Right renal pelvis (tissue), 4 donors: ENCODE measurements around the gene PIGT. TPM values are rescaled to one million over a fixed set of nuclear protein-coding genes. Genes with fewer than 3 reads are reported as not detected.

Source experiments
- DNase-seq, 4 donors: peaks; one replicate each; pipeline ENCODE4 v3.0.0-alpha.2; 2013; ENCODE audit warnings: low read depth in 4 of 4, low spot score in 3 of 4, missing footprints in 1 of 4
- polyA plus RNA-seq, 4 donors: library from polyadenylated mRNA; unstranded; fragments of 120-200 nt; gene quantifications; one replicate each; pipeline ENCODE4 v1.2.1, GENCODE V29; 2013; ENCODE audit not compliant: insufficient read length in 4 of 4

Gene PIGT
- polyA plus RNA-seq, 4 donors: 97.4 to 105 (median 103) TPM

GRCh38 chr20:45399018-45399417 lies 16.9 kb upstream of the PIGT start:
- DNase-seq: no peak

GRCh38 chr20:45400346-45401031 lies 15.5 kb upstream of the PIGT start:
- no peak for DNase-seq

DNA sequence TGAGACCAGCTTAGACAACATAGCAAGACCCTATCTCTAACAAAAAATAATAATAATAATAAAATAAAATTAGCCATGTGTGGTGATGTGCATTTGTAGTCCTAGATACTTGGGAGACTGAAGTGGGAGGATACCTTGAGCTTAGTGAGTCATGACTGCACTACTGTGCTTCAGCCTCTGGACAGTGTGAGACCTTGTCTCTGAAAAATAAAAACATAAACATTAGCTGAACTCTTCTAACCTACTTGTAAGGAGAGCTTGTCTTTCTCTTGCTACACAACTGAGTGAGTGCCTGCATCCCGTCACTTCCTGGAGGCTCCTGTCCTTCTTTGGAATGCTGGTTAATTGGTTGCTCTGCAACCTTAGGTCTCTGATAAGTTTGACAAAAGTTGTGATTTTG lies 13.0 kb upstream of the PIGT start:
- DNase-seq: no peak

- DNase-seq: no peak
Measured at GRCh38 chr20:45404438-45404837, 11.5 kb upstream of the PIGT start.

GRCh38 chr20:45405571-45406259 lies 10.2 kb upstream of the PIGT start:
- DNase-seq: peak in 1 of 4 donors; percentile 10

DNA sequence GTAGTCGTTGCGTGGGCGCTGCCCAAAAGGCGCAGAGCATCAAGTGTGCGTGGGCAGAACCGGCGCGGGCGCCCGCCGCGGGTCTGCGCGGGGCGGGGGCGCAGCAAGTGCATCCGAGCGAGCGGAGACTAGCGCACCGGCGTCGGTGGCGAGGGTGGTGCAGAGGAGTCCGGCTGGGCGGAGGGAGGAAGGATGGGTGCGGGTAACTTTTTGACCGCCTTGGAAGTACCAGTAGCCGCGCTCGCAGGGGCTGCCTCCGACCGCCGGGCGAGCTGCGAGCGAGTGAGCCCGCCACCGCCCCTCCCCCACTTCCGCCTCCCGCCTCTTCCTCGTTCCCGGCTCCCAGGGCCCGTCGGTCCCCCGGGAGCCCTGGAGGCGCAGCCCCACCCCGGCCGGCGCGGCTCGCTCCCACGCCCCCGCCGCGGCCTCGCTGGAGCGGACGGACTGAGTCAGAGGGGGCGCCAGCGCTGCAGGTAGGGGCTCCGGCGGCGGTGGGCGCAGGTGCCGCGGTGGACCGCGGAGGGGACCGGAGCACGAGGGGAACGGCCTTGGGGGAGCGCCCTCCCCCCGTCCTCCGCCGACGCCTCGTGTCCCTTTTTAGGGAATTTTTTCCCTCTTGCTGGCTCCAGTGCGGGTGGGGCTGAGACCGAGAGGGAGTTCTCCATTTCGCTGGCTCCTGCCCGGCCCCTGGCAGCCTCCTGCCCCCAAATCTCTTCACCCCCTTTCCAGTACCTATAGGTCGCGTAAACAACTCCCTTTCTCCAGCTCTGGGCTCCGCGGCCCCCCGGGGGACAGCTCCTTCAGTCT lies 9.5 kb upstream of the PIGT start:
- DNase-seq: peak in 2 of 4 donors; percentile 21 to 22

DNA sequence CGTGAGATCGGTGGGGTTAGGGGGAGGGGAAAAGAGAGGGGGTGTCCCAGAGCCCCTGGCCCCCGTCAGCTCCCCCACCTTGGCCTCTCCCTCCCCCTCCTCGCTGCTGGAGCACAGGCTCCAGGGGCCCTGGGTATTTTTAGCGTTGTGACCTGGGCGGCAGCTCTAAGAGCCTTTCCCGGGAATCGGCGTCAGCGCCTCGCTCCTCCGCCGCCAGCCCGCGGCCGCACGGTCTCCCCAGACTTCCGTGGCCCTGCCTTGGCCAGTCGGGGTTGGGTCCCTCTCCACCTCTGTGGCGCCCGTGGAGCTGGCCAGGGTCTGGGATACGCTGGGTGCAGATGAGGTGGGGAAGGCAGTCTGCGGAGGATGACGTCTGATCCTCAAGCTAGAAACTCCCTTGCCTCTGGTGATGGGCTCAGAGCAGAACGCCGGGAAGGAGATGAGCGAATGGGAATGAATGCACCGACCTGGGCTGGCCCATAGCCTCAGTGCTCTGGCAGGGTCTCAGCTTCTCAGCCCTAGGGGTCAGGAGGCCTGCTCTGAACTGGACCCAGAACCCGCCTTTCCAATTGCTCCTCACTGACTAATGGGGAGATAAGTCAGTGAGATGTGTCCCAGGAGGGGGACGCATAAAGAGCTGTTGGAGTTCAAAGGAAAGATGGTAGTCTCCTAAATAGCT lies 8.7 kb upstream of the PIGT start:
- peak in 1 of 4 donors; percentile 21 for DNase-seq

DNA sequence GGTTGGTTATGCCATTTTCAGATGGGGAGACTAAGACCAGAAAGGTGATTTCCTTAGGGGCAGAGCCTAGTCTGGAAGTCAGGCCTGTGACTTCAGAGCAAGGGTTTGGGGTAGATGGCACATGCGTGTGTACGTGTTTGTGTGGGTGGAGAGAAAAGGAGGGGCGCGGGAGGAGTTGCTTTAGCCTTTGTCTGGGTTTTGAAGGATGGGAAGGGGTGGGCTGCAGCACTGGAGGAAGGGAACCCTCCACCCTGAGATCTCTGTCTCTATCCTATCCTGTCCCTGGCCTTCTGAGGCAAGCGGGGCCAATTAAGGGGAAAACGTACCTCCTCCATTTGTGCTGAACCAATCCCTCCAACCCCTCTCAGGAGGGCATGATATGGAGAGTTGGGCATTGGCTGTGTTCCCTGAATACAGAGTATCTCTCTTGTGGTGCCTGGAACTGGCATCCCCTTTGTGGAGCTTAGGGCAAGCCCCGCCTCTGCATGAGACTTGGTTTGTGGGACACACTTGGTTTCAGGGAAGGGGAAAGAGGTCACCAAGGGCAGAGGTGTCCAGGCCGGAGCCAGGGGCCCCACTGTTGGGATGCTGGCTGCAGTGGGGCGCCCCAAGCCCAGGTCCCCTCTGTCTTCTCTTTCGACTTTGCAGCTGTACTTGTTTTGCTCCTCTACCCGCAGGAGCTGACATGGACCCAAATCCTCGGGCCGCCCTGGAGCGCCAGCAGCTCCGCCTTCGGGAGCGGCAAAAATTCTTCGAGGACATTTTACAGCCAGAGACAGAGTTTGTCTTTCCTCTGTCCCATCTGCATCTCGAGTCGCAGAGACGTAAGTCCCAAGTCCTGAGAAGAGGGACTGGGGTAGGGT lies 7.9 kb upstream of the PIGT start, which contains the start of gene DBNDD2:
DBNDD2 (plus strand) TSS at position 507 of the 863 bp plus-strand sequence; CDS start at position 686, 179 bp downstream.
- no peak for DNase-seq

DNA sequence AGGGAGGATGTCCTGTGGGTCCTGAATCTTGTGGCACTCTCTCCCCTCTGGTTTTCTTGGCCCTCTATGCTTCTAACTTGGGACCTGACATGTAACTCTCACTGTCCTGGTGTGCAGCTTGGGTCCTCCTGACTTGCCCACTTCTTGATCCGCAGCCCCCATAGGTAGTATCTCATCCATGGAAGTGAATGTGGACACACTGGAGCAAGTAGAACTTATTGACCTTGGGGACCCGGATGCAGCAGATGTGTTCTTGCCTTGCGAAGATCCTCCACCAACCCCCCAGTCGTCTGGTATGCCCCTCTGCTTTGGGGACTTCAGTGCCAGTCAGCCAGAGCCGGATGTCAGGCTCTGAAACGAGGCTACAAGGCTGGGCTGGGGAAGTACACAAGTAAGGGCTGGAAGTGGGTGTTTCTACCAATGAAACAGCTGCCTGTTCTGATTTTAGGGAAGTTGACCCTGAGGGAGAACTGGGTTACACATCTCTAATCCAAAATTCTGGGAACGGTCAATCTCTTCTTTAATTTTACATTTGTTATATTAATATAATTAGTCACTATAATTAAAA lies 7.2 kb upstream of the PIGT start:
- DNase-seq: no peak

DNA sequence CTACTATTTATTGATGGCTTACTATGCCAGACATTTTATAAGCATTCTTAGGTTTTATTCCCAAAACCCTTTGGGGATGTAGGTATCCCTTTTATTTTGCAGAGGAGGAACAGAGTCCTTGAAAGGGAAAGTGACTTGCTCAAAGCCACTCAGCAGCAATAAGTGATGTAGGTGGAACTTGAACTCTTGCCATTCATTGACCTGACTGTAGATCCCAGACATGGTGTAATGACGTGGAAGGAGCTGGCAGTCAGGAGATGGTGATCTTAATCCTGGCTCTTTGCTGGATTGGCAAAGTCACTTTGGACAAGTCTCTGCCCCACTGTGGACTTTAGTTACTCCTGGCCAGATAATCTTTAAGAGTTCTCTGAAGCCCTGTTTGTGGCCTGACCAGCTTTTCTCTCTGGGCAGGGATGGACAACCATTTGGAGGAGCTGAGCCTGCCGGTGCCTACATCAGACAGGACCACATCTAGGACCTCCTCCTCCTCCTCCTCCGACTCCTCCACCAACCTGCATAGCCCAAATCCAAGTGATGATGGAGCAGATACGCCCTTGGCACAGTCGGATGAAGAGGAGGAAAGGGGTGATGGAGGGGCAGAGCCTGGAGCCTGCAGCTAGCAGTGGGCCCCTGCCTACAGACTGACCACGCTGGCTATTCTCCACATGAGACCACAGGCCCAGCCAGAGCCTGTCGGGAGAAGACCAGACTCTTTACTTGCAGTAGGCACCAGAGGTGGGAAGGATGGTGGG lies 6.2 kb upstream of the PIGT start:
- DNase-seq: no peak

- DNase-seq: no peak
Measured at GRCh38 chr20:45410887-45411286, 5.1 kb upstream of the PIGT start.

GRCh38 chr20:45412653-45413052 lies 3.3 kb upstream of the PIGT start:
- DNase-seq: no peak

DNA sequence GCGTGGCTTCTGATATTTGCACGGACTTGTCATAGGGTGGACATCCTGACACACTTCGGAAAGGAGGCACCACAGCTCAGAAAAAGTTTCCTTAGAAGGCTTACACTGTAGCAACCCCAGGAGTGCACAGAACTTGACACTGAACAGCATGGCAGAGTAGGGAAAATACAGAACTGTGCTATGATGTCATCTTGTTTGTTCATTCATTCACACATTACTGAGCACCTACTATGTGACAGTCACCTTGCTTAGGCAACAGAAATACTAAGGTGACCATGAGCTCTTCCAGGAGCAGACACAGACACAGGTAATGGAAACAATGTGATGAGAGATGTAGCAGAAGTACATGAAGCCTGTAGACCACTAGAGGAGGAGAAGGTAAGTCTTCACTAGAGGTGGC lies 2.5 kb upstream of the PIGT start:
- no peak for DNase-seq

DNA sequence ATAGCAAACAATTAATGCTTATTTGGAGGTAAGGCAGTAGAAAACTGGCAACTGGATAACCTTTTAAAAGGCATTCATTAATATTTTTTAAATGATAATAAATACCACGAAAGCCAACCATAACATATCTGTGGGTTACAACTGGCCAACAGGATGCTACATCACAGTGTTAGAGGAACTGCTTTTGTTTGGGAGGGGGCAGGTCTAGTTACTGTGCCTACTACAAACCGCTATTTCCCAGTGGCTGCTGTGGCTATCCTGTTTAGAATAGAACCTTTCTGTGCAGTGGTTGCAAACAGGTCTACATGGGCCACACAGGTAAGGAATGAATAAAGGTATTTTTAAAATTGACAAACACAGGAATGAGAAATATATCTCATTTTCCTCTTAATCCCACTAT lies 976 bp downstream of the PIGT start:
- DNase-seq: no peak

- no peak for DNase-seq
Measured at GRCh38 chr20:45419188-45420091, 3.5 kb downstream of the PIGT start.

GRCh38 chr20:45420125-45420524 lies 4.2 kb downstream of the PIGT start:
- no peak for DNase-seq

- DNase-seq: no peak
Measured at GRCh38 chr20:45423700-45424099, 7.8 kb downstream of the PIGT start.

DNA sequence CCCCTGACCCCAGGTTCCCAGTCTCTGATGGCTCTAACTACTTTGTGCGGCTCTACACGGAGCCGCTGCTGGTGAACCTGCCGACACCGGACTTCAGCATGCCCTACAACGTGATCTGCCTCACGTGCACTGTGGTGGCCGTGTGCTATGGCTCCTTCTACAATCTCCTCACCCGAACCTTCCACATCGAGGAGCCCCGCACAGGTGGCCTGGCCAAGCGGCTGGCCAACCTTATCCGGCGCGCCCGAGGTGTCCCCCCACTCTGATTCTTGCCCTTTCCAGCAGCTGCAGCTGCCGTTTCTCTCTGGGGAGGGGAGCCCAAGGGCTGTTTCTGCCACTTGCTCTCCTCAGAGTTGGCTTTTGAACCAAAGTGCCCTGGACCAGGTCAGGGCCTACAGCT lies 9.6 kb downstream of the PIGT start:
- no peak for DNase-seq
